Measurements from ENCODE around the gene UBR1.

DNA sequence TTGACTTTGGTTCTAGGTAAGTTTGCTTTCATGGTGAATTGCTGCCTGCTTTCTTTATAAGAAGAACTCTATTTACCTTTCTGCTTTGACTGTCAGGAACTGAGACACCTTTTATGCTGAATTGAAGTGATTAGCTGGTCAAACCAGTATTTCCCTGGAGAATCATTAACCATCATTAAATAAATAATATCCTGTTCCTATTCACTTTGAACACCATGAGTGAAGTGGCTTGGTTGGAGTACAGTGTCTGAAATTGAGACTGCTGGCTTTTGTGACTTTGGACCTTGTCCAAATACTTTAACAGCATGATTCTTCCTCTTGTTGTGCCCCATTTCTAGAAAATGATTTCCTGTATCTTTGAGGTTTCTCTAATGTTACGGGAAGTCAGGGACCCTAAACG lies 21.9 kb upstream of the UBR1 start:
- TF ChIP-seq JUN (CRISPR knock-in tag; IDR thresholded peaks at IDR 0.05) (no peak), TP53 (CRISPR knock-in tag; IDR thresholded peaks at IDR 0.05) (no peak)
- TF ChIP-seq, protein P1, sequence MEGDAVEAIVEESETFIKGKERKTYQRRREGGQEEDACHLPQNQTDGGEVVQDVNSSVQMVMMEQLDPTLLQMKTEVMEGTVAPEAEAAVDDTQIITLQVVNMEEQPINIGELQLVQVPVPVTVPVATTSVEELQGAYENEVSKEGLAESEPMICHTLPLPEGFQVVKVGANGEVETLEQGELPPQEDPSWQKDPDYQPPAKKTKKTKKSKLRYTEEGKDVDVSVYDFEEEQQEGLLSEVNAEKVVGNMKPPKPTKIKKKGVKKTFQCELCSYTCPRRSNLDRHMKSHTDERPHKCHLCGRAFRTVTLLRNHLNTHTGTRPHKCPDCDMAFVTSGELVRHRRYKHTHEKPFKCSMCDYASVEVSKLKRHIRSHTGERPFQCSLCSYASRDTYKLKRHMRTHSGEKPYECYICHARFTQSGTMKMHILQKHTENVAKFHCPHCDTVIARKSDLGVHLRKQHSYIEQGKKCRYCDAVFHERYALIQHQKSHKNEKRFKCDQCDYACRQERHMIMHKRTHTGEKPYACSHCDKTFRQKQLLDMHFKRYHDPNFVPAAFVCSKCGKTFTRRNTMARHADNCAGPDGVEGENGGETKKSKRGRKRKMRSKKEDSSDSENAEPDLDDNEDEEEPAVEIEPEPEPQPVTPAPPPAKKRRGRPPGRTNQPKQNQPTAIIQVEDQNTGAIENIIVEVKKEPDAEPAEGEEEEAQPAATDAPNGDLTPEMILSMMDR (IDR thresholded peaks at IDR 0.05) = no peak
- TF ChIP-seq, protein P2, sequence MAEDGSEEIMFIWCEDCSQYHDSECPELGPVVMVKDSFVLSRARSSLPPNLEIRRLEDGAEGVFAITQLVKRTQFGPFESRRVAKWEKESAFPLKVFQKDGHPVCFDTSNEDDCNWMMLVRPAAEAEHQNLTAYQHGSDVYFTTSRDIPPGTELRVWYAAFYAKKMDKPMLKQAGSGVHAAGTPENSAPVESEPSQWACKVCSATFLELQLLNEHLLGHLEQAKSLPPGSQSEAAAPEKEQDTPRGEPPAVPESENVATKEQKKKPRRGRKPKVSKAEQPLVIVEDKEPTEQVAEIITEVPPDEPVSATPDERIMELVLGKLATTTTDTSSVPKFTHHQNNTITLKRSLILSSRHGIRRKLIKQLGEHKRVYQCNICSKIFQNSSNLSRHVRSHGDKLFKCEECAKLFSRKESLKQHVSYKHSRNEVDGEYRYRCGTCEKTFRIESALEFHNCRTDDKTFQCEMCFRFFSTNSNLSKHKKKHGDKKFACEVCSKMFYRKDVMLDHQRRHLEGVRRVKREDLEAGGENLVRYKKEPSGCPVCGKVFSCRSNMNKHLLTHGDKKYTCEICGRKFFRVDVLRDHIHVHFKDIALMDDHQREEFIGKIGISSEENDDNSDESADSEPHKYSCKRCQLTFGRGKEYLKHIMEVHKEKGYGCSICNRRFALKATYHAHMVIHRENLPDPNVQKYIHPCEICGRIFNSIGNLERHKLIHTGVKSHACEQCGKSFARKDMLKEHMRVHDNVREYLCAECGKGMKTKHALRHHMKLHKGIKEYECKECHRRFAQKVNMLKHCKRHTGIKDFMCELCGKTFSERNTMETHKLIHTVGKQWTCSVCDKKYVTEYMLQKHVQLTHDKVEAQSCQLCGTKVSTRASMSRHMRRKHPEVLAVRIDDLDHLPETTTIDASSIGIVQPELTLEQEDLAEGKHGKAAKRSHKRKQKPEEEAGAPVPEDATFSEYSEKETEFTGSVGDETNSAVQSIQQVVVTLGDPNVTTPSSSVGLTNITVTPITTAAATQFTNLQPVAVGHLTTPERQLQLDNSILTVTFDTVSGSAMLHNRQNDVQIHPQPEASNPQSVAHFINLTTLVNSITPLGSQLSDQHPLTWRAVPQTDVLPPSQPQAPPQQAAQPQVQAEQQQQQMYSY (CRISPR knock-in tag; IDR thresholded peaks at IDR 0.05) = no peak
- TF ChIP-seq, protein P3, sequence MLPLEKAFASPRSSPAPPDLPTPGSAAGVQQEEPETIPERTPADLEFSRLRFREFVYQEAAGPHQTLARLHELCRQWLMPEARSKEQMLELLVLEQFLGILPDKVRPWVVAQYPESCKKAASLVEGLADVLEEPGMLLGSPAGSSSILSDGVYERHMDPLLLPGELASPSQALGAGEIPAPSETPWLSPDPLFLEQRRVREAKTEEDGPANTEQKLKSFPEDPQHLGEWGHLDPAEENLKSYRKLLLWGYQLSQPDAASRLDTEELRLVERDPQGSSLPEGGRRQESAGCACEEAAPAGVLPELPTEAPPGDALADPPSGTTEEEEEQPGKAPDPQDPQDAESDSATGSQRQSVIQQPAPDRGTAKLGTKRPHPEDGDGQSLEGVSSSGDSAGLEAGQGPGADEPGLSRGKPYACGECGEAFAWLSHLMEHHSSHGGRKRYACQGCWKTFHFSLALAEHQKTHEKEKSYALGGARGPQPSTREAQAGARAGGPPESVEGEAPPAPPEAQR (CRISPR knock-in tag; IDR thresholded peaks at IDR 0.05) = no peak
